ENCODE results near the gene PSTPIP1.

Gene PSTPIP1

DNA sequence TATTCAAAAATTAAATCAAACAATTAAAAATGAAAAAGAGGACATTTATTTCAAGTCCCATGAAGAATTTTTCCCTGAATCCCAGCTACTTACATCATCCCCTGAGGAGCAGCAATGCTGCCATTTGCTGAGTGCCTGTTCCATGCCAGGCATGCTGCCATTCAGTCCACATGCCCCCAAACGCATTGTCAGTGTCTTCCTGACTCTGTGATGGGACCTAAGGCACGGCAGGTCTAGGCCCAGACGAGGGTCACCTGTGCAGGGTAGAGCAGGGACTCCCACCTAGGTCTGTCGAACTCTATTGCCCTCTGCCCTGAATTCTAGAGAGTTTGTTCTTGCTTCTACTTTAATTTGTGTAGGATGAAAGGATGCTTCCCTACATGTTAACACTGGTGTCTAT is 7.0 kb downstream of the PSTPIP1 start:
- DNase-seq, result no peak

DNA sequence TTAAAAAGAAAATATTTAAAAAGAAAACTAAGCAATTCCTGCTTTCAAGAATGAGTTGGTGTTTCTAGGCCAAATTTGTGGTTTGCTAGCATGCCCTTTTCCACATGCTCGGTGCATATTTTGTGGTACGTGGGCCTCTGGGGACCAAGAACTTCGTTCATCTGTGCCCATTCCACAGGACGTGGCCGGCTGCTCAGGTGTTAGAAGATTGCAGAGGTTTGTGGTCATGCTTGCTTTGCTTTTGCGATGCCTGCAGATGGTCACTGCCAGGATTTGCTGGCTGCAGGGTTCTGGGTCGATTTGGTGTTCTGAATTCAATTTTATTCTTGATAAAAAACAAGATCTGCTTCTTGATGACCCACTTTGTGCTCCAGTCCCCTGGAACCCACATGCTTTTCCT is 7.5 kb downstream of the PSTPIP1 start:
- DNase-seq, result no peak

DNA sequence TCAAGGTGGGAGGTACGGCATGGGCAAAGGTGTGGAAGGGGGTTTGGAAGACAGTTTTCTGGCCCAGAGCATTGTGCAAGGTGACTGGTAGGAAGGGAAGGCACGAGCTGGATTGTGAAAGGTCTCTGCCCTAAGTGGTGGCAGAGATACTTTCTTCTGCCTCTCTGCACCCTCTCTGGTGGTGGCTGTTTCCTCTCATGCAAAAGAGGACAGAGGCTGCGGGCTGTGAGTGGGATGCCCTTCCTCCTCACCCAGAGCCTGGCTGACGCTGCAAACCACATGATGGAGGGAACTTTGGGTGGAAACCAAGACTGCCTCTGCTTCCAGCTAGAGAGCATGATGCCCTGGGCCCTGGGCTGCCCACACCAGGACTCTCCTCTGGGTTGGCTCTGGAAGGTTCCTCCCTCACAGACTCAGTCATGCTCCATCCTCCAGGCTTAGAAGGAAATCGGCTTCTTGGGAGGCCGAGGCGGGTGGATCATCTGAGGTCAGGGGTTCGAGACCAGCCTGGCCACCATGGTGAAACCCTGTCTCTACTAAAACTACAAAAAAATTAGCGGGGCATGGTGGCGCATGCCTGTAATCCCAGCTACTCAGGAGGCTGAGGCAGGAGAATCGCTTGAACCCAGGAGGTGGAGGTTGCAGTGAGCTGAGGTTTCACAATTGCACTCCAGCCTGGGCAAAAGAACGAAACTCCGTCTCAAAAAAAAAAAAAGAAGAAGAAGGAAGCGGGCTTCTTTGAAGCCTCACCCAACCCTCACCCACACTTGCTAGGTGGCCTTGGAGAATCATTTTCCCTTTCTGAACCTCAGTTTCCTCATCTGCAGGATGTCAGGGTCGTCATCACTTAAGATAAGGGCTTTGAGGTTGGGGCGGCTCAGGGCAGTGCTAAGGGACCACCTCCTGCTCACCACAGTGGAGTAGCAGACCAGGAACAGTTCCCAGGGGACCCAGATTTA is 8.3 kb downstream of the PSTPIP1 start:
- DNase-seq, result no peak

DNA sequence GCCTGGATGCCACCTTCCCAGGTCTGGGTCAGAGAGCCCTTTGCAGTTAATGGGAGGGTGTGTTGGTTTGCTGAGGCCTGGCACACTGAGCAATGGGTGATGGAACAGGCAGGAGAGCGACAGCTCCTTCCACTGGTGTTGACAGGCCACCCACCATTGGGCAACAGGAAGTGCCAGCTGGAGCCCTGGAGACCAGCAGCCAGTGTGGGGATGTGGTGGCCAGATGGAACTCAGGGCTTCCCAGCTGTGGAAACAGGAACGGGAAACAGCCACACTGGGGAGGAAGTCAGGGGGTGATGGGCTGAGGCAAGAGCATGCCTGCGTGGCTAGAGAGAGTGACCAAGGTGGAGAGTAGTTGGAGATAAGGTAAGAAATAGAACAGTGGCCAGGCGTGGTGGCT is 9.3 kb downstream of the PSTPIP1 start:
- no peak for DNase-seq

DNA sequence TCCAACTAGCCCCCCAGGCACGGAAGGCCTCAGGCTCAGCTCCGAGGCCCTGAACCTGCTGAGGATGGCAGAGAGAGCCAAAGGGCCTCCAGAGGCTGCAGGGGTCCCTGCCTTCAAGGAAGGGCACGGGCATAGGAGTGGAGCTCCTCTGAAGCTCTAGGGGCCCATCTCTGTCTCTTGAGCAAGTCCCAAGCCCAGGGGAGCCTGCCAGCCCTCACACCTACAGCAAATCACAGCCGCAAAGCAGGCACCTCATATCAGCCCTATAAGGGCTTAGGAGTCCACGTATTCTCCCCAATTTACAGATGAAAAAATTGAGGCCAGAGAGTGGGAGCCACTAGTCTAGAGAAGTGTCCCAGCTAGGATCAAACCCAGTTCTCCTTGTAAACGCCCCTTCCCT is 14.2 kb downstream of the PSTPIP1 start:
- DNase-seq, result no peak

DNA sequence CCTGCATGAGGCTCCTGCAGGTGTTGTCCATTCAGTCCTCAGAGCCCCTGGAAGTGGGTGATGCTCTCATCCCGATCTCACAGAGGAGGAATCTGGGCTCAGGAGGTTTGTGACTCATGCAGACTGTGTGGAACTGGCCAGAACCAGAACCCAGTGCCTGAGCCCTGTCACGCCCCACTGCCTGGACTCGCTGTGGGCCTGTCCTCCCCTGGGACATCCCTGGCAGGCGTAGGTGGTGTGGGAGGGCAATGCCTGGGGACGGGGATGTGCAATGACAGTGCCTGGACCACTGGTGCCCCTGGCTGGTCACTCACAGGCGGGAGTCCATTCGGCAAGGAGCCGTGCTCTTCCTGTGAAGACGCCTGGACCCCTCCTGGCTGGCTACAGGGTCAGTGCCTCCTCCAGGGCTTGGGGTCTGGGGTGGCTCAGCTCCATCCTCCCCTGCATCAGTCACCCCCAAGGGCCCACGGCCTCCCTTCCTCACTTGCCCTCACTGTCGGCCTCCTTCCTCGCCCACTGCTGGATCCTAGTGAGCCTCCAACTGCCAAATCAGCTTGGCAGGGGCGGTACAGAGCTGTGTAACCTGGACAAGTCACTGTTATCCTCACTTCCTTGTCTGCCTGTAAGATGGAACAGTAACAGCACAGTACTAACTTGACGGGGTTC is 14.9 kb downstream of the PSTPIP1 start:
- DNase-seq, result no peak

DNA sequence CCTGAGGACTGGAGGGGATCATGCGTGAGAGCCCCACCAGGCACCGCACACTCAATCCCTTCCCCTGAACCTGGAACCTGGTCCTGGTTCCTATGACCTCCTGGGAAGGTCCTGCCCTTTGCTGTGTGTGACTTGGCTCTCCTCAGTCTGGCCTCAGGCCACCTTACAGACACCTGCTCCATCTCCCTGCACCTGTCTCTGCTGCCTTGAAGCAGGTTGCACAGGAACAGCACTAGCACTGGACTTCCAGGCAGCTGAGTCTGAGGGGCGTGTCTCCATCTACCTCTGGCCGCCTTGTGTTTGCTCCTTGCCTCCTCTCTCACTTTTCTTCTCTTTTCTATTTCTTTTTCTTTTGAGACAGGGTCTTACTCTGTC is 15.4 kb downstream of the PSTPIP1 start:
- DNase-seq, result no peak

DNA sequence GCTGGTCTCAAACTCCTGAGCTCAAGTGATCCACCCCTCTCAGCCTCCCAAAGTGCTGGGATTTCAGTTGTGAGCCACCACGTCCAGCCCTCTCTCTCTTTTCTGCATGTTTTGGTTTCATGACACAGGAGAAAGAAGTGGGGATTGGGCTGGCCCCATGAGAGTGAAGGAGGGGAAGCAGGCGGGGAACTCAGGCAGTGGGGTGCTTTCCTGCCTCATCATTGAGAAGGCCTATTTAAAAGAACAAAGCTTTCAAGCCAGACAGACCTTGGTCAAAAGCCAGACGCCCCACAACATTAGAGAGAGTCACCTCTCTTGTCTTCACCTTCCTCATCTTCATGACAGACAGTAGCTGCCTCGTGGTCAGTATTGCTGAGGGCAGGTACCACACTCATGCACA is 15.9 kb downstream of the PSTPIP1 start:
- DNase-seq, result no peak

DNA sequence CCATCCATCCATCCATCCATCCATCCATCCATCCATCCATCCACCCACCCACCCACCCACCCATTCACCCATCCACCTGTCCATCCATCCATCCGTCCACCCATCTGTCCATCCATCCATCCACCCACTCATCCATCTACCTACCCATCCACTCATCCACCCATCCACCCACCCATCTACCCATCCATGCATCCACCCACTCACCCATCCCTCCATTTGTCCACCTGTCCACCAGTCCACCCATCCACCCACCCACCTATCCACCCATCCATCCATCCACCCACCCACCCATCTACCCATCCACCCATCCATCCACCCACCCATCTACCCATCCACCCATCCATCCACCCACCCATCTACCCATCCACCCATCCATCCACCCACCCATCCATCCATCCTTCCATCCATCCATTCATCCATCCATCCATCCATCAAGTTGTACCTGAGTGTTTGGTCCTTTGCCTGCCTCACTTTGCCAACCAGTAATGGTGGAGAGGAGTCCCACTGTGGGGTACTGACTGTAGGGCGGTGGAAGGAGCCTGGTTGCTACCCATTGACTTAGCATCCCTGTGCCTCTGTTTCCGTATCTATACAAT is 17.3 kb downstream of the PSTPIP1 start:
- no peak for DNase-seq

DNA sequence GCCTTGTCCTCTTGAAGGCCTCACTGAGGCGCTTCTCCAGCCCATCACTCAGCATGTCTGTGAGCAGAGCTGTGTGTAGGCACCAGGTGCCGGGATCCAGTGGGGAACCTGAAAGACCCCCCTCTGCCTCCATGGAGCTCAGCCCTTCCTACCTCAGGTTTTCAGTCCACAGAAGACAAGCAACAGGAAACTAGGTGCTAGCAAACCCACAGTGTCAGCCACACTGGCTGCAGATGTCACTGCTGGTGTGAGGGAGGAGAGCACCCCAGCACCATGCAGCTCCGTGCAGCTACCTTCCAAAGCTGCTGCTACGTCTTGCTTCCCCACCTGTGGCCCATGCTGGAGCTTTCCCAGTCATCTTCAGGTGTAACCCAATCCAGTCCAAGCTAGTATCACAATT is 17.9 kb downstream of the PSTPIP1 start:
- DNase-seq, result no peak

DNA sequence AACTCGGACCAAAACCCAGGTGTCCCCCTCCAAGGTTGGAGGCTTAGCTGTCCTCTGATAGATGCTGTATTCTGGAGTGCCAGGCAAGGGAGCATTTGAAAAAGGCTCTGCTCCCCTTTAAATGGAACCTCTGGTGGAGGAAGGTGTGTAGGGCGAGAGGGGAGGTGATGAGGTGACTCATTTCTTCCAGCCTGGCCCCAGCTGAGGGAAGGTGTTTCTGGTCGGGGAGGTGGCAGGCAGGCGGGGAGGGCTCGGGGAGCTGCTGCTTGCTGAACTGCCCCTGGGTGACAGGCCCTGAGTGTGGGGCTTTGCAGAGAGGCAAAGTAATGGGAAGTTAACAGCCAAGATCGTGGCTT is 18.8 kb downstream of the PSTPIP1 start:
- DNase-seq, result no peak

DNA sequence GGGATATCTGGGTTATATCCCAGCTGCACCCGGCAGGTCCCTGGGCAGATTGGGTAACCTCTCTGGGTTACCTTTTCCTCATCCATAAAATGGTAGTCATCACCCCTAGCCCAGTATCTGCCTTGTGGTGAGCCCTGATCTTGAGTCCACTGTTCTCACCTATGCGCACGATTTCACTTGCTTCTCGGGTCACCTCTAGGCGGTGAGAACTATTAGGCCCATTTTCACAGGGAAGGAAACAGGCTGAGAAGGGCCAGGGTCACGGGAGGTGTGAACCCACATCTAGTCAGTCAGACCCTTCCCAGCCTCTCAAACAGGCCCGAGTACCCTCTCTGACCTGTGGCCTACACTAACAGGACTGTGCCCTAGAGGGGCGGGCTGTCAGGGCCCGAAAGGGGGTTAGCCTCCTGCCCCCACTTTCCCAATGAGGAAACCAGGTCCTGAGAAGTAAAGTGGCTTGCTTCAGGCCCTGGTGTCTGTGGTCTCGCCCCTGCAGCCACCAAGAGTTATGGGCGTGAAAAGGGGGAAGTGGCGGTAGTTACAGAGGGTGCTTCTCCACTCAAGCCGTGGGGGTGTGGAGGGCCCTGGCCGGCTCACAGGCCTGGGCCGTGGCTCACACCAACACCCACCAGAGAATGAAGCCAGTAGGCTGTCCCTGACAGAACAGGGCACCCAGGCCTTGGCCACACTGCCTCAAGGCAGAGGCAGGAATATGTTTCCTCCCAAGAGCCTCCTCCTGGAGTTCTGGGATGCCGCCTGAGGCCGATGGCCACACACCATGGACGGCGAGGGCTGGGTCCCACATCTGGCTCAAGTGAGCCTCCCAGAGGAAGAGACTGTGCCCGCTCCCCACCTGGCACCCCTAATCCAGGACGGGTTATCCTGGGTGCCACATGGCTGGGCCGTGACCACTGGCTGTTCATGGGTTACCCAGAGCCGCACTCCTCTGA is 19.5 kb downstream of the PSTPIP1 start:
- no peak for DNase-seq

DNA sequence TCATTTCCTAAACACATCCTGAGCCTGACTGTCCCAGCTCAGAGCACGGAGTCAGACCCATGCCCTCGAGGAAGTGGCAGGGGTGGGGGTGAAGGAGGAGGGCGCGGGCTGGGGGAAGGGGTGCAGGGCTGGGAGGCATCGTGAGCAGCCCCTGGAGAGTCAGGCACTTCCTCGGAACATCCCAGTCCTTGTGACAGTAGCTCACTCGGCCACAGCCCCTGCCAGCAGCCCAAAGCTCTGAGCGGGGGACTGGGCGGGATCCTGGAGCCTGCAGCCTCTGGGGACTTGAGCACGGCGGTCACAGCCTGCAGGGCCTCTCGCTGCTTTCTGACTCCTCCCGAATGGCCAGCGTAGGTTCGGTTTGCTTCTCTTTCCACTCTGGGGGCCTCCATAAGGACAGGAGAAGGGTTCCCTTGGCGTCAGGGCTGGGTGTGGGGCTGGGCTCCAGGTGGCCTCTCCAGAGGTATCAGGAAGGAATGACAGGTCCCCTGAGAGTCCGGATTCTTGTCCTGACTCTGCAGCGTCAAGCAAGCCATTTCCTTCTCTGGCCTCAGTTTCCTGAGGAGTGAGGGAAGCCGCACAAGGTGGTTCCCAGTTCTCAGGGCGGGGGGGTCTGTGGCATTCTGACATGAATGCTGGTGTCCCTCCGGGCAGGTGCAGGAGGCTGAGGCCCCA is 20.9 kb downstream of the PSTPIP1 start:
- no peak for DNase-seq

DNA sequence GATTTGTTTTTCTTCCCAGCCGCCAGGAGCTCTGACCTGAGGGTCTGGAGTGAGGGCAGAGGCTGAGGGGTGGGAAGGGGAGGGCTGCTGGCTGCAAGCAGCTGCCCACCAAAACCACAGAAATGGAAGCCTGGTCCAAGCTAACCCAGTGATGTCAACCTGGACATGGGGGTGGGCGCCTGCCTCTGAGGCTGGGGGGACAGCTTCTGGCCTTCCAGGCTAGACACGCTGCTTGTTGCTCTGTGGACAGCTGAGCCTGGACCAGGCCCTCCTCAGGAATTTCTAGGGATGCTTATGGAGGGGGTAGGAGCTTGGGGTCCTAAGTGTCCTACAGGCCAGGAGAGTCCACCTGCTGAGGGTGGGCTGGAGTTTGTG is 21.4 kb downstream of the PSTPIP1 start:
- no peak for DNase-seq

DNA sequence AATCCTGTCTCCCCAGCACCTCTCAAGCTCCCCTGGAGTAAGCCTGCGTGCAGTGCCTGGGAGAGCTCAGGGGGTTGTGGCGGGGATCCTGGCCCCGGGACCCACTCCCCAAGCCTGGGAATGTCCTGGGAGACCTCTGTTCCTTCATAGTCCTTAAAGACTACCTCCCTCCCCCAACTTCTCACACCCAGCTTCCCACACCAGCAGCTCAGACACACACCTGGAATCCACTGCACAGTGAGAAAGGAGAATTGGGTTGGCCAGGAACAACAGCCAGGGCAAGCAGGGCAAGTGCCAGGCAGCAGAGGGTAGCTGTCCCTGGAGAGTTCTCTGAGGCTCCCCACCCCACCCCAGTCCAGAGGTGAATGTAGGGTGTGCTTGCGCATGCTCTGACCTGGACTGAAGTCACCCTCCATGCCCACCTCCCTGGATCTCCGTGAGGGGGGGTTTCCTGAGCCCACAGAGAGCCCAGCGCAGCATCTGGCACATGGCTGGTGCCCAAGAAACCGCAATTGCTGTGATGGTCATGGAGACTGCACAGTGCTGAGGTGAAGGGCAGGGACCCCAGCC is 22.2 kb downstream of the PSTPIP1 start:
- no peak for DNase-seq

DNA sequence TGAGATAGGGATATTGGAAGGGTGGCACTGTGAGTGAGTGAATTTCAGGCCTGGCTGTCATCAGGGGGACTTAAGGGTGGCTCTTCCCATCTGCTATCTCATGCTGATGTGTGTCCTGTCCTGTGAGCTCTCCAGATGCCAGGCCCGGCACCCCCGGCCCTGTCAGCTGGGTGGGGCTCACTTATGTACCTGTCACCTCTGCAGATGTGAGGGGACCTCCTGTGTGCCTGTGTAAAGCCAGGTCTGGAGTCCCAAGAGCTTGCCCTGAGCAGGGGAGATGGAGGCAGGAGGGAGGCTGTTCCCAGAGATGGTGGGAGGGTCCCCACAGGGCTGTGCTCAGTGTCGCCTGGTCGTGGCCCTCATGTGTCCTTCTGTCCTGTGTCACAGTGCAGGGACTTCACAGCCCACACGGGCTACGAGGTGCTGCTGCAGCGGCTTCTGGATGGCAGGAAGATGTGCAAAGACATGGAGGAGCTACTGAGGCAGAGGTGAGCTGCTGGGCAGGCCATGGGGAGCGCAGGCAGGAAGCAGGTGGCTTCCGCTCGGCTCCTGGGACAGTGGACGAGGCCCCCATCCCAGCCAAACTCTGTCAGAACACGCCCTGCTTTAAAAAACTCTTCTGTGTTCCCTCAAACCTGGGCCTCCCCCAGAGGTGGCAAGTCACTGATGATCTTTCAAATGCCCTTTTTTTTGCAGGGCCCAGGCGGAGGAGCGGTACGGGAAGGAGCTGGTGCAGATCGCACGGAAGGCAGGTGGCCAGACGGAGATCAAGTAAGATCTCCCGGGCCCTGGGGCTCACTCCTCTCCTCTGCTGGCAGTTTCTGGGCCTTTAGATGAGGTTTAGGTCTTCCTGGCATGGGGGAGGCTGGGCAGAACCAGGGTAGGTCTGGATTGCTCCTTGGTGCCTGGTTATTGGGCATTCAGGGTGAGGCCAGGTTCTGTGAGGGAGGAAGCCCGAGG is 23.1 kb downstream of the PSTPIP1 start:
- no peak for DNase-seq

DNA sequence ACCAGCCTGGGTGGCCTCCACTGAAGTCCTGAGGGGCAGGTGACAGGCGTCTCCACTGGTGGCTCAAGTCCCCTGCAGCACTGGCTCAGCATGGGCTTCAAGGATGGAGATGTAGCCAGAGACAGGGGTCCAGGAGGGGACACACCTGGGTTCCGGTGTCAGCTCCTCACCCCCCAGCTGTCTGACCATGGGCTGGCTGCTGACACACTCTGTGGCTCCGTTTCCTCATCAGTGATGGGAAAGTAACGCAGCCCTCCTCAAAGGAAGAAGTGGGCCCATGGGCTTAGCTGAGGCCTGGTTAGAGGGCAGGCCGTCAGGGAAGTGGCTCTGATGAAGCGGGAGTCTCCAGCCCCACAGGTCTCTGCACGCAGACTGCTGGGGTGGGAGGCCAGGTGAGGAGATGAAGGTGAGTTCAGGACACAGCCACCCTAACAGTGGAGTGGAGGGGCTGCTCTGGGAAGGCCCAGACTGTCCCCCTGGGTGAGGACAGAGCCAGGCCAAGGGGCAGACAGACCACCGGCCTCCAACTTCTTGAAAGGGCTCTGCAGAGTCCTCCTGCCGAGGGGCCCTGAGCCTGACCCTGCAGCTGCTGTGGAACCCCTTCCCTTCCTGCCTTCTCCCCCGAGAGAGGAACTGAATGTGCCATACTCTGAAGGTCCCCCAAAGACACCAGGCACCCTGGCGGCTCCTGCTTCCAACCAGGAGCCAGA is 24.0 kb downstream of the PSTPIP1 start:
- DNase-seq, result no peak

DNA sequence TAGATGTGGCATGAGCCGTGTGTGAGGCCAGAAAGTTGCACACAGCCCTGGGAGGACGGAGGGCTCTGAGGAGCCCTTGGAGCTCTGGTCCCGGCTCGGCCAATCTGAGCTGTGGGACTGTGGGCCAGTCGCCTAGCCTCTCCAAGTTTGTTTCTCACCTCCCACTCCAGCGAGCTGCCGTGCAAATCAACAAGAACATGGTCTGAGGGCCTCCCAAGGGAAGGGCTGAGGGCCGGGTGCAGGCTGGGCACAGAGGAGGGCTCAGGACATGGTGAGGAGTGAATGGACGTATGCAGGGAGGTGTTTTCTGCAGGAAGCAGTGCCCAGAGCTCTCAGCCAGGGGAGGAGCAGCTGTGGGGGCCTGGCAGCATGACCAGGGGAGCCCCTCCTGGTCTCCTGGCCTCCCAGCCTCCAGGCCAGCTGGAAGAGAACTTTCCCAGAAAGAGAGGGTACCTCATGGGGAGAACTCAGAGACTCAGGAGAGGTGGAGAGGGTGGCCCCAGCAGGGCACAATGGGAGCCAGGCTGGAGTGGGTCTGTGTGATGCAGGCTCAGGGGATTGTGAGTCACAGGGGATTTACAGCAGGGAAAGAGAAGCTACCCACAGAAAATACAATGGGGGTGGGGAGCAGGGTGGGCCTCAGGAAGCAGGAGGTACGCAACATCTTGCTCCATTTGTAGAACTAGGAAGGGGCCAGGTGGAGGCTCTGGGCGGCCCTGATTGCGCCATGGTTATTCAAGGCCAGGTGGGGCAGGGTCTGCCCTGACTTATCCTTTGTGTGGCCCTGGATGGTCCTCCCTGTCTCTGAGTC is 24.8 kb downstream of the PSTPIP1 start:
- DNase-seq, result no peak

All from NCI-H774 (cell line).